HCT116 (cell line): Measurements from ENCODE around the gene UNKL. TPM values are rescaled to one million over a fixed set of nuclear protein-coding genes. Genes with fewer than 3 reads are reported as not detected.

Experiments
- ATAC-seq: fragments of 200-7000 bp; cut with Tn5 transposase; 2 replicates; pipeline ENCODE4 v1.9.1; 2020; ENCODE audit warnings: mild to moderate bottlenecking, moderate library complexity
- BruUV-seq: library from RNA; stranded (reverse); fragments of 400-500 nt; replicated peaks from 2 replicates; lab custom pipeline; 2021; lab: Mats Ljungman, UMichigan
- CTCF ChIA-PET: fragments of 300-600 bp; sonication (Branson Sonifier 250); formaldehyde crosslinking; loops from one replicate; lab custom pipeline; 2021; ENCODE audit warnings: antibody characterized with exemption; lab: Charles Lee
- POLR2A ChIA-PET: fragments of 300-600, 350-600 bp; sonication (Branson Sonifier 250); formaldehyde crosslinking; loops from one replicate; lab custom pipeline; 2021; ENCODE audit warnings: antibody characterized with exemption; lab: Charles Lee
- RAD21 ChIA-PET, 2 experiments: fragments of 300-600 bp; sonication (Branson Sonifier 250); formaldehyde crosslinking; loops; one replicate each; lab custom pipeline; 2023; ENCODE audit warnings: low total read pairs in 2 of 2; ENCODE audit not compliant: uncharacterized antibody in 2 of 2, unreplicated experiment in 2 of 2, low non-redundant PET in 1 of 2; lab: Charles Lee
- DNase-seq: peaks from one replicate; pipeline ENCODE4 v3.0.0-alpha.2; 2010; ENCODE audit warnings: low read depth, low spot score
- H2AFZ ChIP-seq: fragments of 200-600 bp; shearing (Covaris generic), sonication (generic); 2 replicates; pipeline ENCODE4 v1.6.1; 2017; ENCODE audit warnings: low read depth, mixed run types, mixed read lengths, antibody characterized with exemption, low read length; ENCODE audit not compliant: poor library complexity, severe bottlenecking
- H3K27ac ChIP-seq: 2 replicates; pipeline ENCODE4 v1.5.1; 2012; ENCODE audit warnings: low read depth, low read length
- H3K27me3 ChIP-seq: fragments of 200-600 bp; sonication (generic); 2 replicates; pipeline ENCODE4 v1.6.1; 2016; ENCODE audit warnings: mixed run types, low read length, mixed read lengths; ENCODE audit not compliant: insufficient read depth
- H3K36me3 ChIP-seq, 2 experiments: fragments of 200-500 bp in 1 of 2; fragments of 200-600 bp in 1 of 2; sonication (Bioruptor generic) in 1 of 2; sonication (generic) in 1 of 2; 2 replicates each; pipeline versions ENCODE4 v1.5.1 to v1.6.1; 2014 to 2016; ENCODE audit warnings: low read length in 2 of 2, inconsistent platforms in 1 of 2, mixed read lengths in 1 of 2, mixed run types in 1 of 2; ENCODE audit not compliant: insufficient read depth in 2 of 2, control insufficient read depth in 1 of 2
- H3K4me1 ChIP-seq, 2 experiments: fragments of 200-600 bp in 1 of 2; sonication (generic) in 1 of 2; 2 replicates each; pipeline versions ENCODE4 v1.5.1 to v1.6.1; 2012 to 2017; ENCODE audit warnings: low read length in 2 of 2, inconsistent platforms in 1 of 2, mild to moderate bottlenecking in 1 of 2, mixed read lengths in 1 of 2, mixed run types in 1 of 2, moderate library complexity in 1 of 2; ENCODE audit not compliant: insufficient read depth in 2 of 2, control insufficient read depth in 1 of 2
- H3K4me2 ChIP-seq: fragments of 200-600 bp; sonication (generic); 2 replicates; pipeline ENCODE4 v1.6.1; 2017; ENCODE audit warnings: mixed run types, low read length, mixed read lengths
- H3K4me3 ChIP-seq, 2 experiments: fragments of 200-600 bp in 1 of 2; sonication (generic) in 1 of 2; replicated peaks in 1 of 2; 2 replicates each; pipeline ENCODE4 v1.5.1; 2011 to 2016; ENCODE audit warnings: low read length in 2 of 2, control low read depth in 1 of 2, low read depth in 1 of 2, mild to moderate bottlenecking in 1 of 2, mixed read lengths in 1 of 2, mixed run types in 1 of 2
- H3K79me2 ChIP-seq: fragments of 200-600 bp; sonication (generic); 2 replicates; pipeline ENCODE4 v1.6.1; 2017; ENCODE audit warnings: mild to moderate bottlenecking, mixed run types, low read length, moderate library complexity, mixed read lengths; ENCODE audit not compliant: insufficient read depth
- H3K9ac ChIP-seq: fragments of 200-600 bp; sonication (generic); 2 replicates; pipeline ENCODE4 v1.6.1; 2016; ENCODE audit warnings: low read length, mixed read lengths
- H3K9me2 ChIP-seq: fragments of 200-600 bp; sonication (generic), shearing (Covaris generic); 2 replicates; pipeline ENCODE4 v1.6.1; 2017; ENCODE audit warnings: mixed run types, mild to moderate bottlenecking, moderate library complexity; ENCODE audit not compliant: insufficient read depth
- H3K9me3 ChIP-seq, 2 experiments: fragments of 200-500 bp in 1 of 2; fragments of 200-600 bp in 1 of 2; sonication (Bioruptor generic) in 1 of 2; sonication (generic) in 1 of 2; 2 replicates each; pipeline ENCODE4 v1.6.1; 2014 to 2017; ENCODE audit warnings: low read length in 2 of 2, mixed read lengths in 2 of 2, inconsistent platforms in 1 of 2, low read depth in 1 of 2, mild to moderate bottlenecking in 1 of 2, mixed run types in 1 of 2, moderate library complexity in 1 of 2; ENCODE audit not compliant: control insufficient read depth in 1 of 2, insufficient read depth in 1 of 2
- H4K20me1 ChIP-seq: fragments of 200-600 bp; sonication (generic), shearing (Covaris generic); 2 replicates; pipeline ENCODE4 v1.6.1; 2017; ENCODE audit warnings: mixed run types, mild to moderate bottlenecking, moderate library complexity; ENCODE audit not compliant: insufficient read depth
- ATF3 ChIP-seq: IDR thresholded peaks from 2 replicates; pipeline ENCODE4 v1.6.1; 2012
- CEBPB ChIP-seq: IDR thresholded peaks from 2 replicates; pipeline ENCODE4 v1.6.1; 2012; ENCODE audit warnings: low read depth
- EGR1 ChIP-seq: IDR thresholded peaks from 2 replicates; pipeline ENCODE4 v1.6.1; 2012; ENCODE audit warnings: low read depth
- ELF1 ChIP-seq: IDR thresholded peaks from 2 replicates; pipeline ENCODE4 v1.6.1; 2012; ENCODE audit warnings: low read depth, borderline replicate concordance
- EZH2 ChIP-seq: fragments of 200-600 bp; sonication (generic); IDR thresholded peaks from 2 replicates; pipeline ENCODE4 v1.6.1; 2017; ENCODE audit warnings: antibody characterized with exemption, mixed run types
- EZH2phosphoT487 ChIP-seq: fragments of 200-600 bp; IDR thresholded peaks from 2 replicates; pipeline ENCODE4 v1.6.1; 2018; ENCODE audit warnings: antibody characterized with exemption, borderline replicate concordance
- FOSL1 ChIP-seq: IDR thresholded peaks from 2 replicates; pipeline ENCODE4 v1.6.1; 2012; ENCODE audit warnings: low read depth
- JUND ChIP-seq: IDR thresholded peaks from 2 replicates; pipeline ENCODE4 v1.6.1; 2012
- MAX ChIP-seq: IDR thresholded peaks from 2 replicates; pipeline ENCODE4 v1.6.1; 2012
- POLR2A ChIP-seq: IDR thresholded peaks from 2 replicates; pipeline ENCODE4 v1.7.0; 2011; ENCODE audit warnings: borderline replicate concordance; ENCODE audit not compliant: insufficient read depth, insufficient read length; ENCODE audit errors: extremely low read depth
- POLR2AphosphoS5 ChIP-seq: IDR thresholded peaks from 2 replicates; pipeline ENCODE4 v1.6.1; 2011; ENCODE audit warnings: mild to moderate bottlenecking, low read depth, low read length, moderate library complexity
- RAD21 ChIP-seq: IDR thresholded peaks from 2 replicates; pipeline ENCODE4 v1.6.1; 2012; ENCODE audit warnings: low read depth, mild to moderate bottlenecking
- SIN3A ChIP-seq: IDR thresholded peaks from 2 replicates; pipeline ENCODE4 v1.6.1; 2012; ENCODE audit warnings: low read depth
- SP1 ChIP-seq: IDR thresholded peaks from 2 replicates; pipeline ENCODE4 v1.6.1; 2012; ENCODE audit warnings: low read depth
- SRF ChIP-seq: IDR thresholded peaks from 2 replicates; pipeline ENCODE4 v1.6.1; 2012; ENCODE audit warnings: low read depth
- TCF7L2 ChIP-seq: IDR thresholded peaks from 2 replicates; pipeline ENCODE4 v1.7.0; 2011; ENCODE audit warnings: borderline replicate concordance, inconsistent platforms; ENCODE audit not compliant: insufficient read depth, insufficient read length; ENCODE audit errors: extremely low read depth
- ZBTB33 ChIP-seq: IDR thresholded peaks from 2 replicates; pipeline ENCODE4 v1.6.1; 2011; ENCODE audit warnings: mild to moderate bottlenecking, low read length, moderate library complexity; ENCODE audit not compliant: insufficient replicate concordance; ENCODE audit errors: extremely low read depth
- ZFX ChIP-seq: fragments of 450-650 bp; IDR thresholded peaks from 2 replicates; pipeline ENCODE4 v1.6.1; 2017
- ZNF274 ChIP-seq: fragments of 200-500 bp; sonication (Bioruptor generic); IDR thresholded peaks from 2 replicates; pipeline ENCODE4 v1.6.1; 2014; ENCODE audit warnings: mild to moderate bottlenecking, low read depth, low read length, inconsistent platforms
- intact Hi-C: fragments of 100-400 bp; cut with micrococcal nuclease; formaldehyde crosslinking; loops from 2 replicates; pipeline ENCODE4 v1.10.0; 2022
- total RNA-seq: library from RNA; stranded (reverse); gene quantifications from one replicate; pipeline ENCODE4 v1.2.1, GENCODE V29; 2021; ENCODE audit not compliant: unreplicated experiment

UNKL gene
- total RNA-seq, 1 experiment from 2014 or later, result 24.9 TPM

GRCh38 chr16:1332618-1333148 lies 81.8 kb downstream of the UNKL start (continued):
- TF ChIP-seq ZBTB33 (no peak), ATF3 (no peak), ZNF274 (no peak), EZH2 (no peak), JUND (no peak), SRF (no peak), ZFX (no peak), RAD21 (no peak), SIN3A (no peak), CEBPB (no peak), SP1 (no peak), POLR2AphosphoS5 (no peak)

GRCh38 chr16:1331712-1332617 lies 82.5 kb downstream of the UNKL start:
- POLR2A ChIA-PET, result interaction anchor here (1.0 kb wide), 1 partner anchor 23 kb away, joined by 3 read pairs; no protein-coding TSS in a partner anchor
- intact Hi-C loops, result no loop called here
- ATAC-seq, result peak; percentile 44
- no peaks in the 10 kb centered on the region for H3K9me2 ChIP-seq
- BruUV-seq, result no TSS peak
- H2AFZ ChIP-seq, result no peak overlapping the region
- no peaks in the 10 kb centered on the region; a peak in 1 of 4 replicates for H3K9me3 ChIP-seq
- H3K4me3 ChIP-seq, result no peak overlapping the region; a peak in 1 of 4 replicates
- RAD21 ChIA-PET, result no interaction called here
- CTCF ChIA-PET, result interaction anchor here (0.6 to 1.1 kb wide), 3 partner anchors 16 to 48 kb away, joined by 3 to 4 read pairs (median 3); no protein-coding TSS in a partner anchor
- H3K4me1 ChIP-seq, result peaks cover 15 to 30% of the 10 kb centered on the region in 2 experiments; a peak in 3 of 4 replicates
- TF ChIP-seq TCF7L2, result no peak
- TF ChIP-seq SIN3A, result no peak
- TF ChIP-seq MAX, result no peak
- no peak for TF ChIP-seq ELF1
- no peak for TF ChIP-seq EZH2
- no peak for TF ChIP-seq ZFX
- no peak for TF ChIP-seq JUND
- TF ChIP-seq SP1, result no peak
- no peak for TF ChIP-seq RAD21
- TF ChIP-seq EGR1, result no peak
- TF ChIP-seq FOSL1, result no peak
- TF ChIP-seq SRF, result no peak
- no peak for TF ChIP-seq CEBPB
- no peak for TF ChIP-seq ZNF274
- no peak for TF ChIP-seq EZH2phosphoT487
- TF ChIP-seq ATF3, result no peak
- no peak for TF ChIP-seq POLR2A
- DNase-seq, result peak; percentile 33
- no peaks in the 10 kb centered on the region for H3K27me3 ChIP-seq
- no peaks in the 10 kb centered on the region for H3K79me2 ChIP-seq
- H3K36me3 ChIP-seq, result no peaks in the 10 kb centered on the region
- H3K27ac ChIP-seq, result peak overlapping the region; percentile 44; the same call in 1 of the 2 replicates
- peak overlapping the region; percentile 55 for H3K4me2 ChIP-seq
- H3K9ac ChIP-seq, result peak overlapping the region; percentile 2; the same call in 1 of the 2 replicates
- no peaks in the 10 kb centered on the region for H4K20me1 ChIP-seq
